Endothelial cell of umbilical vein (primary cell): ENCODE results near the gene LEO1. TPM values are rescaled to one million over a fixed set of nuclear protein-coding genes. Genes with fewer than 3 reads are reported as not detected.

Experiments used
- BruUV-seq: library from RNA; stranded (reverse); fragments of 400-500 nt; replicated peaks from 2 replicates; lab custom pipeline; 2021; lab: Mats Ljungman, UMichigan
- CTCF ChIA-PET: fragments of 300-600, 350-600 bp; sonication (Branson Sonifier 250); formaldehyde crosslinking; loops from one replicate; lab custom pipeline; 2021; ENCODE audit warnings: antibody characterized with exemption, inconsistent platforms; lab: Charles Lee
- POLR2A ChIA-PET: fragments of 300-600, 350-600 bp; sonication (Branson Sonifier 250); formaldehyde crosslinking; loops from one replicate; lab custom pipeline; 2021; ENCODE audit warnings: antibody characterized with exemption, inconsistent platforms; lab: Charles Lee
- DNase-seq: peaks from one replicate; pipeline ENCODE4 v3.0.0-alpha.2; 2011; ENCODE audit warnings: low read depth, low spot score
- FAIRE-seq: peaks from 2 replicates; lab custom pipeline; 2011; peaks lifted over from hg19 to GRCh38; lab: Jason Lieb, UNC
- H2AFZ ChIP-seq: 2 replicates; pipeline ENCODE4 v1.6.0; 2012; ENCODE audit warnings: low read depth, low read length, control low read depth, inconsistent platforms
- H3K27ac ChIP-seq: 2 replicates; pipeline ENCODE4 v1.5.1; 2011; ENCODE audit warnings: low read depth, mild to moderate bottlenecking, control low read depth, low read length, moderate library complexity; ENCODE audit not compliant: insufficient read depth
- H3K27me3 ChIP-seq, 2 experiments: 2 replicates each; pipeline versions ENCODE4 v1.6.0 to v1.6.1; 2011; ENCODE audit warnings: low read length in 2 of 2, mixed read lengths in 1 of 2; ENCODE audit not compliant: control insufficient read depth in 2 of 2, insufficient read depth in 2 of 2
- H3K36me3 ChIP-seq, 2 experiments: 2 replicates in 1 of 2; 3 replicates in 1 of 2; pipeline ENCODE4 v1.5.1; 2011; ENCODE audit warnings: low read length in 2 of 2, mild to moderate bottlenecking in 1 of 2, moderate library complexity in 1 of 2; ENCODE audit not compliant: control insufficient read depth in 2 of 2, insufficient read depth in 2 of 2; ENCODE audit errors: extremely low read depth in 1 of 2
- H3K4me1 ChIP-seq: 3 replicates; pipeline ENCODE4 v1.5.1; 2011; ENCODE audit warnings: mild to moderate bottlenecking, low read length; ENCODE audit not compliant: control insufficient read depth, insufficient read depth; ENCODE audit errors: extremely low read depth
- H3K4me2 ChIP-seq: 2 replicates; pipeline ENCODE4 v1.6.1; 2011; ENCODE audit warnings: low read length, control low read depth, mixed read lengths; ENCODE audit not compliant: insufficient read depth
- H3K4me3 ChIP-seq, 3 experiments: fragments of 200-600 bp in 1 of 3; sonication (generic), shearing (Covaris generic) in 1 of 3; replicated peaks in 1 of 3; 2 replicates each; pipeline ENCODE4 v1.5.1; 2011 to 2016; ENCODE audit warnings: control low read depth in 3 of 3, low read length in 3 of 3, mild to moderate bottlenecking in 2 of 3, inconsistent platforms in 1 of 3, low read depth in 1 of 3, moderate library complexity in 1 of 3; ENCODE audit not compliant: insufficient read depth in 1 of 3
- H3K79me2 ChIP-seq: 2 replicates; pipeline ENCODE4 v1.6.0; 2012; ENCODE audit warnings: low read length, inconsistent platforms; ENCODE audit not compliant: control insufficient read depth, insufficient read depth
- H3K9ac ChIP-seq: replicated peaks from 2 replicates; pipeline ENCODE3; 2011; ENCODE audit warnings: low read length, control low read depth; ENCODE audit not compliant: insufficient read depth; ENCODE audit errors: extremely low read depth
- H3K9me1 ChIP-seq: replicated peaks from 3 replicates; pipeline ENCODE4 v1.6.0; 2011; ENCODE audit warnings: mild to moderate bottlenecking, low read length; ENCODE audit not compliant: control insufficient read depth, insufficient read depth; ENCODE audit errors: extremely low read depth
- H3K9me3 ChIP-seq: replicated peaks from 2 replicates; pipeline ENCODE4 v1.5.1; 2012; ENCODE audit warnings: low read length, inconsistent platforms; ENCODE audit not compliant: control insufficient read depth, insufficient read depth
- H4K20me1 ChIP-seq: replicated peaks from 2 replicates; pipeline ENCODE3; 2011; ENCODE audit warnings: mild to moderate bottlenecking, low read length; ENCODE audit not compliant: control insufficient read depth, insufficient read depth; ENCODE audit errors: extremely low read depth
- CTCF ChIP-seq, 2 donors: IDR thresholded peaks; 1 replicate in 1 of 2; 2 replicates in 1 of 2; pipeline ENCODE4 v1.5.1; 2011; ENCODE audit warnings: low read length in 2 of 2, mild to moderate bottlenecking in 2 of 2, moderate library complexity in 2 of 2, control low read depth in 1 of 2, inconsistent platforms in 1 of 2, low read depth in 1 of 2; ENCODE audit not compliant: insufficient read depth in 1 of 2; ENCODE audit errors: extremely low read depth in 1 of 2
- EZH2 ChIP-seq: IDR thresholded peaks from 2 replicates; pipeline ENCODE4 v1.6.1; 2012; ENCODE audit warnings: borderline replicate concordance, low read depth, mild to moderate bottlenecking, moderate library complexity, low read length, inconsistent platforms; ENCODE audit not compliant: severe bottlenecking
- FOS ChIP-seq: IDR thresholded peaks from 2 replicates; pipeline ENCODE4 v1.6.1; 2011; ENCODE audit warnings: mild to moderate bottlenecking, low read length, moderate library complexity, borderline replicate concordance; ENCODE audit not compliant: insufficient read depth
- GATA2 ChIP-seq: IDR thresholded peaks from 2 replicates; pipeline ENCODE4 v1.7.0; 2011; ENCODE audit warnings: low read depth, mild to moderate bottlenecking, moderate library complexity, mixed read lengths, low read length; ENCODE audit not compliant: insufficient read length, insufficient read depth
- JUN ChIP-seq: IDR thresholded peaks from 2 replicates; pipeline ENCODE4 v1.6.1; 2011; ENCODE audit warnings: borderline replicate concordance, low read depth; ENCODE audit not compliant: insufficient read length, insufficient read depth
- MAX ChIP-seq: IDR thresholded peaks from 2 replicates; pipeline ENCODE4 v1.6.1; 2011; ENCODE audit not compliant: insufficient read depth, insufficient read length
- MYC ChIP-seq: IDR thresholded peaks from one replicate; pipeline ENCODE4 v1.6.1; 2011; ENCODE audit warnings: mild to moderate bottlenecking, low read depth, low read length
- POLR2A ChIP-seq: IDR thresholded peaks from 2 replicates; pipeline ENCODE4 v1.6.1; 2012; ENCODE audit warnings: low read depth, mild to moderate bottlenecking, control low read depth, low read length
- POLR2AphosphoS5 ChIP-seq: IDR thresholded peaks from 2 replicates; pipeline ENCODE4 v1.6.1; 2012; ENCODE audit warnings: low read depth, mild to moderate bottlenecking, control low read depth, low read length, moderate library complexity; ENCODE audit not compliant: insufficient read depth
- dilution Hi-C: fragments of 300-500 bp; cut with MboI; formaldehyde crosslinking; loops from one replicate; pipeline ENCODE4 v1.15.0; 2019; ENCODE audit warnings: low sequenced_read_pairs; ENCODE audit not compliant: extremely low pct_ligation_motif_present
- intact Hi-C: fragments of 100-400 bp; cut with micrococcal nuclease; formaldehyde crosslinking; loops from one replicate; pipeline ENCODE4 v1.10.0; 2022
- polyA plus RNA-seq, 4 experiments: library from polyadenylated mRNA; depleted of rRNA in 3 of 4; stranded (reverse) in 3 of 4; unstranded in 1 of 4; fragments of >200 nt; gene quantifications; 2 replicates each; pipeline versions ENCODE4 v1.2.1 to v1.2.3, GENCODE V29; 2011 to 2012; ENCODE audit warnings: missing spikeins in 1 of 4
- total RNA-seq: library from RNA; stranded (reverse); gene quantifications from 2 replicates; pipeline ENCODE4 v1.2.3, GENCODE V29; 2021

Gene LEO1
- total and polyA plus RNA-seq, 2 donors (not counting 3 experiments of a cell fraction or from before 2014, with no cell fraction given) = 1.3 to 28.0 TPM

- dilution Hi-C loops (no loop called here), intact Hi-C loops (no loop called here)
- Histone ChIP-seq H3K9me1 (no peaks in the 10 kb centered on the region), H3K4me1 (no peaks in the 10 kb centered on the region), H3K36me3 (peaks cover 3 to 5% of the 10 kb centered on the region in 2 experiments), H3K27me3 (no peaks in the 10 kb centered on the region), H3K4me2 (no peak overlapping the region), H3K4me3 (no peak overlapping the region), H3K27ac (no peak overlapping the region), H3K9me3 (no peaks in the 10 kb centered on the region), H4K20me1 (no peaks in the 10 kb centered on the region), H3K9ac (no peak overlapping the region), H3K79me2 (no peaks in the 10 kb centered on the region), H2AFZ (no peak overlapping the region)
- BruUV-seq = no TSS peak
- TF ChIP-seq JUN (no peak), POLR2AphosphoS5 (no peak), POLR2A (no peak), GATA2 (no peak), MYC (no peak), CTCF (IDR thresholded peaks at IDR 0.05; ENCODE audit: extremely low read depth in 1 of 2, insufficient read depth in 1 of 2, low read depth in 1 of 2, low read length in 2 of 2) (no peak), FOS (no peak), MAX (no peak), EZH2 (no peak)
- FAIRE-seq (no peak), DNase-seq (no peak)
- POLR2A ChIA-PET = no interaction called here
- CTCF ChIA-PET = interaction anchor here (2.1 kb wide), 1 partner anchor 14 kb away, joined by 4 read pairs; no protein-coding TSS in a partner anchor
These were observed 39.9 kb downstream of the LEO1 start for GRCh38 chr15:51931638-51932037.
